ENCODE measurements around the gene PRIMPOL.

- no peak for TF ChIP-seq CTCF (conservative IDR thresholded peaks at IDR 0.05; ENCODE audit: low read depth, low read length)
- TF ChIP-seq POLR2A (IDR thresholded peaks at IDR 0.05; ENCODE audit: low read depth, low read length): no peak
- no peak for TF ChIP-seq SMC3 (IDR thresholded peaks at IDR 0.05; ENCODE audit: low read depth, low read length)
- no peak for TF ChIP-seq RAD21 (IDR thresholded peaks at IDR 0.05; ENCODE audit: low read length)
- no peak for TF ChIP-seq USF2 (IDR thresholded peaks at IDR 0.05; ENCODE audit: low read depth, low read length)
- no peak for TF ChIP-seq MAZ (IDR thresholded peaks at IDR 0.05; ENCODE audit: borderline replicate concordance, low read depth, low read length)
- TF ChIP-seq RCOR1 (IDR thresholded peaks at IDR 0.05; ENCODE audit: insufficient replicate concordance, low read length): no peak
- TF ChIP-seq RFX5 (IDR thresholded peaks at IDR 0.05; ENCODE audit: low read depth, low read length): no peak
- no peak for TF ChIP-seq NFE2L2 (IDR thresholded peaks at IDR 0.05; ENCODE audit: low read depth, low read length)
- TF ChIP-seq CEBPB (IDR thresholded peaks at IDR 0.05; ENCODE audit: low read depth, low read length): no peak
- TF ChIP-seq BHLHE40 (IDR thresholded peaks at IDR 0.05; ENCODE audit: low read depth, low read length): no peak
- no peak for TF ChIP-seq MXI1 (IDR thresholded peaks at IDR 0.05; ENCODE audit: borderline replicate concordance, low read depth, low read length)
- TF ChIP-seq ELK1 (IDR thresholded peaks at IDR 0.05; ENCODE audit: borderline replicate concordance, low read depth, low read length): no peak
- no peak for TF ChIP-seq CHD1 (IDR thresholded peaks at IDR 0.05; ENCODE audit: low read depth, low read length)
Observed at GRCh38 chr4:184636144-184636543, 13.4 kb upstream of the PRIMPOL start.

Data from IMR-90 (cell line).